H1 (cell line): ENCODE measurements around the gene ZNF836. TPM values are rescaled to one million over a fixed set of nuclear protein-coding genes. Genes with fewer than 3 reads are reported as not detected.

Source experiments
- BRCA1 ChIP-seq: IDR thresholded peaks from 2 replicates; pipeline ENCODE4 v1.6.1; 2012; ENCODE audit warnings: low read depth, low read length, improper control_type of control experiment
- CEBPB ChIP-seq: IDR thresholded peaks from 2 replicates; pipeline ENCODE4 v1.6.1; 2012; ENCODE audit warnings: low read depth, low read length
- CHD1 ChIP-seq: IDR thresholded peaks from 2 replicates; pipeline ENCODE4 v1.6.1; 2012; ENCODE audit warnings: low read depth, low read length, improper control_type of control experiment
- CTBP2 ChIP-seq: IDR thresholded peaks from 2 replicates; pipeline ENCODE4 v1.7.0; 2011; ENCODE audit warnings: borderline replicate concordance, mild to moderate bottlenecking, moderate library complexity, mixed read lengths, low read length; ENCODE audit not compliant: insufficient read depth, insufficient read length
- EGR1 ChIP-seq: IDR thresholded peaks from 2 replicates; pipeline ENCODE4 v1.6.1; 2011; ENCODE audit warnings: low read depth, low read length, borderline replicate concordance
- EZH2 ChIP-seq: fragments of 200-600 bp; sonication (generic); IDR thresholded peaks from 2 replicates; pipeline ENCODE4 v1.7.1; 2012; ENCODE audit warnings: low read depth, mild to moderate bottlenecking, moderate library complexity, low read length, inconsistent platforms; ENCODE audit not compliant: severe bottlenecking
- FOSL1 ChIP-seq: IDR thresholded peaks from 2 replicates; pipeline ENCODE4 v1.6.1; 2011; ENCODE audit warnings: mild to moderate bottlenecking, low read depth, low read length, moderate library complexity; ENCODE audit not compliant: insufficient read depth
- GABPA ChIP-seq: IDR thresholded peaks from 2 replicates; pipeline ENCODE4 v1.6.1; 2011; ENCODE audit warnings: mild to moderate bottlenecking, low read length, moderate library complexity, borderline replicate concordance; ENCODE audit not compliant: insufficient read depth
- GTF2F1 ChIP-seq: IDR thresholded peaks from 2 replicates; pipeline ENCODE4 v1.6.1; 2012; ENCODE audit warnings: low read depth, low read length, improper control_type of control experiment, borderline replicate concordance
- JUN ChIP-seq: IDR thresholded peaks from 2 replicates; pipeline ENCODE4 v1.6.1; 2011; ENCODE audit warnings: low read depth, mild to moderate bottlenecking, improper control_type of control experiment, low read length
- JUND ChIP-seq: IDR thresholded peaks from 2 replicates; pipeline ENCODE4 v1.6.1; 2011; ENCODE audit warnings: mild to moderate bottlenecking, improper control_type of control experiment, low read length
- KDM5A ChIP-seq: fragments of 200-600 bp; IDR thresholded peaks from 2 replicates; pipeline ENCODE4 v1.7.1; 2012; ENCODE audit warnings: mild to moderate bottlenecking, low read length, inconsistent platforms, mixed read lengths
- MAFK ChIP-seq: IDR thresholded peaks from 2 replicates; pipeline ENCODE4 v1.6.1; 2012; ENCODE audit warnings: low read depth, mild to moderate bottlenecking, improper control_type of control experiment, low read length
- PHF8 ChIP-seq: fragments of 200-600 bp; sonication (generic); conservative IDR thresholded peaks from 2 replicates; pipeline ENCODE4 v1.7.1; 2012; ENCODE audit warnings: low read depth, mild to moderate bottlenecking, inconsistent platforms, low read length, moderate library complexity
- POLR2A ChIP-seq, 2 experiments: IDR thresholded peaks; 1 replicate in 1 of 2; 2 replicates in 1 of 2; pipeline ENCODE4 v1.6.1; 2011; ENCODE audit warnings: low read depth in 2 of 2, low read length in 2 of 2, mild to moderate bottlenecking in 2 of 2; ENCODE audit errors: control extremely low read depth in 1 of 2
- RXRA ChIP-seq: IDR thresholded peaks from 2 replicates; pipeline ENCODE4 v1.6.1; 2011; ENCODE audit warnings: low read depth, mild to moderate bottlenecking, low read length, moderate library complexity; ENCODE audit not compliant: insufficient read depth
- SIRT6 ChIP-seq: IDR thresholded peaks from one replicate; pipeline ENCODE4 v1.7.1; 2012; ENCODE audit warnings: low read length, inconsistent platforms
- SUZ12 ChIP-seq: fragments of 200-600 bp; sonication (generic); IDR thresholded peaks from 2 replicates; pipeline ENCODE4 v1.6.1; 2012; ENCODE audit warnings: mild to moderate bottlenecking, inconsistent platforms, low read length, moderate library complexity, mixed read lengths
- TEAD4 ChIP-seq: IDR thresholded peaks from 2 replicates; pipeline ENCODE4 v1.6.1; 2012; ENCODE audit warnings: low read depth, low read length, inconsistent platforms, mixed read lengths
- YY1 ChIP-seq: IDR thresholded peaks from 2 replicates; pipeline ENCODE4 v1.6.1; 2011; ENCODE audit warnings: low read depth, mild to moderate bottlenecking, low read length
- polyA plus RNA-seq, 7 experiments: library from polyadenylated mRNA; depleted of rRNA in 3 of 7; stranded (reverse) in 5 of 7; unstranded in 2 of 7; fragments of >200 nt in 5 of 7; fragments of 200-250 nt in 2 of 7; gene quantifications; 1 replicate in 5 of 7; 2 replicates in 1 of 7; 4 replicates in 1 of 7; pipeline versions ENCODE4 v1.2.1 to v1.2.3, GENCODE V29; 2011 to 2013; ENCODE audit warnings: missing spikeins in 2 of 7, mixed read lengths in 2 of 7
- total RNA-seq: library from RNA; stranded (reverse); fragmentation: NEBNext Ultra II Directional; extraction: Animal tissue kit (Norgen Biotek cat#: 25700); gene quantifications from 2 replicates; pipeline ENCODE4 v1.2.1, GENCODE V29; 2021
- TF ChIP-seq, protein P1 (sequence below): IDR thresholded peaks from 2 replicates; pipeline ENCODE4 v1.6.1; 2011; ENCODE audit warnings: low read depth, mild to moderate bottlenecking, low read length; ENCODE audit not compliant: insufficient read depth
- TF ChIP-seq, protein P2 (sequence below), 3 experiments: IDR thresholded peaks; 1 replicate in 2 of 3; 2 replicates in 1 of 3; pipeline versions ENCODE4 v1.5.1 to v1.6.1; 2011; ENCODE audit warnings: low read length in 3 of 3, mild to moderate bottlenecking in 3 of 3, inconsistent platforms in 2 of 3, low read depth in 1 of 3, moderate library complexity in 1 of 3; ENCODE audit not compliant: insufficient read depth in 1 of 3; ENCODE audit errors: control extremely low read depth in 1 of 3

The ZNF836 gene
- total and polyA plus RNA-seq, 2 of the 8 experiments (the other 6 are each of a cell fraction or from before 2014, with no cell fraction given): 5.6 to 27.2 TPM

DNA sequence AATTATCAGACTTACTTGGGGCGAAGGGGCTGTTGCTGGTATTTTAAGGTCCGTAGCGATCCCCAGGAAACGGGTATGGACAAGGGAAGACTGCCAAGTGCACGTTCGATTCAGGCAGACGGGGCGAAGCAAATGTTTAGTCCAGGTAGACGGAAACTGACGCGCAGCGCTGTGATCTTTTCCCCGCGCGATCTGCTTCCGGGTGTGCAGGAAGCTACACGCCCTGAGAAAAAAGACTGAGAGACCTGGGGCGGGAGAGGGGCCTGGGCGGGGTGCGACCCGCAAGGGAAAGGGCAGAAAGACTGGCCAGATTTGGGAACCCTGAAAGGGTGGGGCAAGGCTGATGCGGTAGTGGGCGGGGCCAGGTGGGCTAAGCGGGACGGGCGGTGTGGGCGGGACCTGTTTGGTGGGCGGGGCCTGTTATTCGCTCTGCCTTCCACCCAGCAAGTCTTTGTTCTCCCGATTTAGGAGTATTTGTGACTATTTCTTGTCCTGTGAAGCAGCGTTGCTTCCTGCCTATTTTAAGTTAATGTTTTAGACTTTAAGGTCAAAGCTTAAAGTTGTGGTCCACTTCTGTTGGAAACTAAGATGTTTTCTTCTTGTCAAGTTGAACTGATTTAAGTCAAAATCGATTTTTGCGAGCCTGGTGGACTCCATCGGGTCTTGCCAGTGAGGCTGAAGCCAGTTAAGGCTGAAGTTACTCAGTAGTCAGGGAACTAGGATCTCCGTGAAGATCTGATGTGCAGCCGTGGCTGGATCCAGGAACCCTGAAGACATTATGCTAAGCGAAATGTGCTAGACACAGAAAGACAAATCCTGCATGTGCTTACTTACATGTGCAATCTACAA is at the start of gene ZNF836 (continued):
- TF ChIP-seq MAFK (no peak), GABPA (no peak), FOSL1 (no peak), KDM5A (no peak), YY1 (no peak), SUZ12 (no peak), JUND (no peak), EZH2 (no peak), BRCA1 (no peak), PHF8 (0 out of 2 replicates have a peak, but pooled peaks have one; percentile 27), RXRA (no peak), EGR1 (no peak), CEBPB (no peak), POLR2A (IDR thresholded peaks at IDR 0.05; ENCODE audit: control extremely low read depth in 1 of 2, low read depth in 2 of 2, low read length in 2 of 2) (peak in 1 of 2 experiments; percentile 55; a peak in 1 of 3 replicates), CTBP2 (no peak), JUN (no peak), CHD1 (no peak), TEAD4 (no peak), SIRT6 (no peak), GTF2F1 (no peak)
- TF ChIP-seq, protein P1, sequence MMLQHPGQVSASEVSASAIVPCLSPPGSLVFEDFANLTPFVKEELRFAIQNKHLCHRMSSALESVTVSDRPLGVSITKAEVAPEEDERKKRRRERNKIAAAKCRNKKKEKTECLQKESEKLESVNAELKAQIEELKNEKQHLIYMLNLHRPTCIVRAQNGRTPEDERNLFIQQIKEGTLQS: no peak
- TF ChIP-seq, protein P2, sequence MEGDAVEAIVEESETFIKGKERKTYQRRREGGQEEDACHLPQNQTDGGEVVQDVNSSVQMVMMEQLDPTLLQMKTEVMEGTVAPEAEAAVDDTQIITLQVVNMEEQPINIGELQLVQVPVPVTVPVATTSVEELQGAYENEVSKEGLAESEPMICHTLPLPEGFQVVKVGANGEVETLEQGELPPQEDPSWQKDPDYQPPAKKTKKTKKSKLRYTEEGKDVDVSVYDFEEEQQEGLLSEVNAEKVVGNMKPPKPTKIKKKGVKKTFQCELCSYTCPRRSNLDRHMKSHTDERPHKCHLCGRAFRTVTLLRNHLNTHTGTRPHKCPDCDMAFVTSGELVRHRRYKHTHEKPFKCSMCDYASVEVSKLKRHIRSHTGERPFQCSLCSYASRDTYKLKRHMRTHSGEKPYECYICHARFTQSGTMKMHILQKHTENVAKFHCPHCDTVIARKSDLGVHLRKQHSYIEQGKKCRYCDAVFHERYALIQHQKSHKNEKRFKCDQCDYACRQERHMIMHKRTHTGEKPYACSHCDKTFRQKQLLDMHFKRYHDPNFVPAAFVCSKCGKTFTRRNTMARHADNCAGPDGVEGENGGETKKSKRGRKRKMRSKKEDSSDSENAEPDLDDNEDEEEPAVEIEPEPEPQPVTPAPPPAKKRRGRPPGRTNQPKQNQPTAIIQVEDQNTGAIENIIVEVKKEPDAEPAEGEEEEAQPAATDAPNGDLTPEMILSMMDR (IDR thresholded peaks at IDR 0.05; ENCODE audit: control extremely low read depth in 1 of 3, insufficient read depth in 1 of 3, low read depth in 1 of 3, low read length in 3 of 3): no peak
